ENCODE data around the gene RAI1. TPM values are rescaled to one million over a fixed set of nuclear protein-coding genes. Genes with fewer than 3 reads are reported as not detected.
A peak's percentile ranks its signal among the peaks of the same experiment; 100 is the strongest.

Gene RAI1
- total RNA-seq, 1 donor from 2014 or later, result 39.1 TPM

DNA sequence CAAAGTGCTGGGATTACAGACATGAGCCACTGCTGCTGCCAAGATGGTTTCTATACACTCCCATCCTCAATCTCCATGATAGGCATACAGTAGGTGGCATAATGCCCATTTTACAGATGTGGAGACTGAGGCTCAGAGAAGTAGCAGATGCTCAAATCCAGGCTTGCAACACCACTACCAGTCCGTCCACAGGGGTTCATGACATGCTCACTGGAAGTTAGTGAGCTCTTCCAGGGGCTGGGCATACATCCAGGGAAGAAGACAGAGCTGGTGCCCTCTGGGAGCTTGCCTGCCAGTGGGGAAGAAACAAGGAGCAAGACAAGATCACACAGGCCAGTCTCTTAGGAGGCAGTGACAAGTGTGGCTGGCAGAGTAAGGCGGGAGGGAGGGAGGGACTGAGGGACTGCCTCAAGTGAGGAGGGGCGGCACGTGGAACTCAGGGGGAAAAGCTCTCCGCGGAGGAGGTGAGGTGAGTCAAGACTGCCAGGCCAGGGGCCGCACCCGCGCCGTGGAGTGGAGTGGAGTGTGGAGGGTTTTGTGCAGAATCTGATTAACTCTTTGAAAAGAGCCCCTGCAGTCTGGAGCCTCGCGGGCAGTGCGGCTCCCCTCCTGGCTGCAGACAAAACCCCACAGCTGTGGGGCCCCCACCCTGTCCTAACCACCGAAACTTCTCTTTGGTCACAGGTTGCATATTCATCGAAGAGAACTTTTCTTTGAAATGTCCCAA lies 127.6 kb downstream of the RAI1 start:
- H3K36me3 ChIP-seq (ENCODE audit: insufficient read depth, low read length), result peaks cover 9% of the 10 kb centered on the region
- no peaks in the 10 kb centered on the region for H3K79me2 ChIP-seq (ENCODE audit: insufficient read depth, low read length)
- peaks cover 64% of the 10 kb centered on the region for H4K20me1 ChIP-seq (ENCODE audit: insufficient read depth, low read length)
- TF ChIP-seq EZH2 (IDR thresholded peaks at IDR 0.05; ENCODE audit: insufficient read depth, low read length), result no peak
- TF ChIP-seq, protein P1, sequence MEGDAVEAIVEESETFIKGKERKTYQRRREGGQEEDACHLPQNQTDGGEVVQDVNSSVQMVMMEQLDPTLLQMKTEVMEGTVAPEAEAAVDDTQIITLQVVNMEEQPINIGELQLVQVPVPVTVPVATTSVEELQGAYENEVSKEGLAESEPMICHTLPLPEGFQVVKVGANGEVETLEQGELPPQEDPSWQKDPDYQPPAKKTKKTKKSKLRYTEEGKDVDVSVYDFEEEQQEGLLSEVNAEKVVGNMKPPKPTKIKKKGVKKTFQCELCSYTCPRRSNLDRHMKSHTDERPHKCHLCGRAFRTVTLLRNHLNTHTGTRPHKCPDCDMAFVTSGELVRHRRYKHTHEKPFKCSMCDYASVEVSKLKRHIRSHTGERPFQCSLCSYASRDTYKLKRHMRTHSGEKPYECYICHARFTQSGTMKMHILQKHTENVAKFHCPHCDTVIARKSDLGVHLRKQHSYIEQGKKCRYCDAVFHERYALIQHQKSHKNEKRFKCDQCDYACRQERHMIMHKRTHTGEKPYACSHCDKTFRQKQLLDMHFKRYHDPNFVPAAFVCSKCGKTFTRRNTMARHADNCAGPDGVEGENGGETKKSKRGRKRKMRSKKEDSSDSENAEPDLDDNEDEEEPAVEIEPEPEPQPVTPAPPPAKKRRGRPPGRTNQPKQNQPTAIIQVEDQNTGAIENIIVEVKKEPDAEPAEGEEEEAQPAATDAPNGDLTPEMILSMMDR (IDR thresholded peaks at IDR 0.05; ENCODE audit: insufficient read depth, low read depth, low read length), result no peak
- H2AFZ ChIP-seq (ENCODE audit: low read depth, low read length), result no peak overlapping the region
- no peak overlapping the region for H3K4me3 Mint-ChIP-seq (ENCODE audit: unreplicated experiment)
- peaks cover 14% of the 10 kb centered on the region for H3K4me1 ChIP-seq (ENCODE audit: insufficient read depth, low read length)
- H3K27me3 ChIP-seq (ENCODE audit: insufficient read depth, low read length), result no peaks in the 10 kb centered on the region
- H3K4me3 ChIP-seq (ENCODE audit: insufficient read depth, low read depth, low read length), result no peak overlapping the region
- H3K9ac ChIP-seq (ENCODE audit: low read length), result no peak overlapping the region
- no peak for DNase-seq (ENCODE audit: low read depth)
- peaks cover 23% of the 10 kb centered on the region for H3K4me1 Mint-ChIP-seq (ENCODE audit: low read depth, unreplicated experiment)
- H3K9me3 Mint-ChIP-seq (ENCODE audit: unreplicated experiment), result no peaks in the 10 kb centered on the region
- no peaks in the 10 kb centered on the region for H3K9me3 ChIP-seq (ENCODE audit: insufficient read depth, low read depth, low read length)
- peaks cover 16% of the 10 kb centered on the region for H3K36me3 Mint-ChIP-seq (ENCODE audit: low read depth, unreplicated experiment)
- H3K27me3 Mint-ChIP-seq (ENCODE audit: low read depth, unreplicated experiment), result no peaks in the 10 kb centered on the region
- FAIRE-seq, result no peak
- no peak overlapping the region for H3K4me2 ChIP-seq (ENCODE audit: low read length)
- peak overlapping the region; percentile 82 for H3K27ac Mint-ChIP-seq (ENCODE audit: unreplicated experiment)
- no peak overlapping the region for H3K27ac ChIP-seq (ENCODE audit: low read depth, low read length)

DNA sequence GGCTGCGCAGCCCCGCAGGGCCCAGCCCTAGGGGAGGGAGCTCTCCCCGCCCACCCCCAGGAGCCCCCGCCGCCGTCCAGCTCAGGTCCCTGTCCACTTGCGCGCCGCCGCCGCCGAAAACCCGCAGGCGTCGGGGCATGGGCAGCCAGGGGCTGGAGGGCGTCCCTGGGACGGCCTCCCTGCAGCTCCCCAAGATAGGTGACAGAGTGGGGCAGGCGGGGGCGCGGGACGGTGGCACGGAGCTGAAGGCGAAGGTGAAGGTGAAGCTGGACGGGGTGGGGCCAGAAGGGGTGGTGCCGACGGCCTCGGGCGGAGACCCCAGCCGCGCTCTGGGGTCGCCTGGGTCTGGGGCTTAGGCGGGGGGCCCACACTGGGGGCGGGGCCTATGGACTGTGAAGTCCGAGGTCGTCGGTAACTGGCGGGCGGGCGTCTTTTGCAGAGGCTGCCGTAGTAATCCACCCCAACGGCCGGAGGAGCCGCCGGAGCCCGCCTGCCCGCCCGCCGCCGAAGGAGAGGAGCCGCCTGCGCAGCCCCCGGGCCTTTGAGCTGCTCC lies 128.3 kb downstream of the RAI1 start:
- Histone ChIP-seq H3K27ac (ENCODE audit: low read depth, low read length) (no peak overlapping the region), H3K27me3 (ENCODE audit: insufficient read depth, low read length) (no peaks in the 10 kb centered on the region), H4K20me1 (ENCODE audit: insufficient read depth, low read length) (peaks cover 66% of the 10 kb centered on the region), H2AFZ (ENCODE audit: low read depth, low read length) (no peak overlapping the region), H3K36me3 (ENCODE audit: insufficient read depth, low read length) (peaks cover 11% of the 10 kb centered on the region), H3K4me2 (ENCODE audit: low read length) (peak overlapping the region; percentile 23), H3K4me1 (ENCODE audit: insufficient read depth, low read length) (peaks cover 14% of the 10 kb centered on the region), H3K79me2 (ENCODE audit: insufficient read depth, low read length) (no peaks in the 10 kb centered on the region), H3K4me3 (ENCODE audit: insufficient read depth, low read depth, low read length) (no peak overlapping the region), H3K9ac (ENCODE audit: low read length) (no peak overlapping the region), H3K9me3 (ENCODE audit: insufficient read depth, low read depth, low read length) (no peaks in the 10 kb centered on the region)
- no peak for TF ChIP-seq EZH2 (IDR thresholded peaks at IDR 0.05; ENCODE audit: insufficient read depth, low read length)
- TF ChIP-seq, protein P1 (IDR thresholded peaks at IDR 0.05; ENCODE audit: insufficient read depth, low read depth, low read length), result no peak
- Mint-ChIP-seq H3K27me3 (ENCODE audit: low read depth, unreplicated experiment) (no peaks in the 10 kb centered on the region), H3K4me1 (ENCODE audit: low read depth, unreplicated experiment) (peaks cover 23% of the 10 kb centered on the region), H3K4me3 (ENCODE audit: unreplicated experiment) (no peak overlapping the region), H3K36me3 (ENCODE audit: low read depth, unreplicated experiment) (peaks cover 13% of the 10 kb centered on the region), H3K9me3 (ENCODE audit: unreplicated experiment) (no peaks in the 10 kb centered on the region), H3K27ac (ENCODE audit: unreplicated experiment) (no peak overlapping the region)
- DNase-seq (ENCODE audit: low read depth), result no peak
- no peak for FAIRE-seq
